HG03025 (cell line): Measurements from ENCODE around the gene SYPL1.

Experiments
- ATAC-seq: cut with Tn5 transposase; IDR thresholded peaks from one replicate; pipeline ENCODE4 v1.9.1; 2021; ENCODE audit warnings: mild to moderate bottlenecking, moderate library complexity; ENCODE audit not compliant: unreplicated experiment, low FRiP score

SYPL1 gene

DNA sequence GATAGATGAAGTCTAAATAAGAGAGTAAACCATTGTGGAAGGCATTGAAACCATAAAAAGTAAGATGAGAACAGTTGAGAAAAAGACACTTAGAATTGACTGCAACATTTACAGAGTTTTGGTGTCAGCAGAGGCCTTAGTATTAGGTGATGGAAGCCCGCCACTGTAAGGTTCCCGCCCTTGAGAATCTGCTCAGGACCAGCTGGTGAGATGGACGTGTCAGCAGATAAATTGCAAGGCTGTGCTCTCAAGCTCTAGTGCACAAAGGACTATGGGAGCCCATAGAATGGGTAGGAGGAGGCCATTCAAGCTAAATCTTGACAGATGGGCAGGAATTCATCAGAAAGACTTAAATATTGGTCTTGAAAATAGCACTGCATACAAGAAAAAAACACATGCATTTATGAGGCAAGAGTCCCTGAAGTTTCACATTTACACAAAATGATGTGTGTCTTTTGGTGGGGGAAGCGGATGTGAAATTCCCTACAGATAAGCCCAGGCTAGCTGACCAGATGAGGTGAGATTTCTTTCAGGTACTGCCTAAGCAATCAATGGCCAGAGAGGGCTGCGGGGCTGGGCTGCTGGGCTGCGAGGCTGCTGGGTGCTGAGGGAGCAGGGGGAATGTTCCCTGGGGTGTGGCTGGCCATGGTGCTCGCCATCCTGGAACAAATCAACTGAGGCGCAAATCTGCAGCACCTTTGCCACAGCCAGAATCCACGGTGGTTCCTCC is 42.5 kb downstream of the SYPL1 start:
- no peak for ATAC-seq

- ATAC-seq: no peak
Observed at GRCh38 chr7:106068986-106069385, 43.1 kb downstream of the SYPL1 start.

GRCh38 chr7:106068538-106068961 is 43.6 kb downstream of the SYPL1 start:
- ATAC-seq: no peak

DNA sequence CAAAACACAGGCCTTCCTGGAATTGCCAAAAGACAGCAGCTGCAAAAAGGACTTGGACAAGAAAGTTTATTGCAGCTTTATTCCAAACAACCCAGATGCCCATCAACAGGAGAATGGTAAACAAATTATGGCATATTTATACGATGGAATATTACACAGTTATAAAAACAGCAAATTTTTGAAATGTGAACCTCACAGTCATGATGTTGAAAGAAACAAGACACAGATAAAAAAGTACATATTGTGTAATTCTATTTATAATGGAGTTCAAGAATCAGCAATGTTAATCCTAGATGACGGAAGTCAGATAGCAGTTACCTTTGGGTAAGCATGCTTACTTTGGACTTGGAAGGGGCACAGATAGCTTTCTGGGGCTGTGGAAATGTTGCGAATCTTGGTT is 44.4 kb downstream of the SYPL1 start:
- ATAC-seq: no peak

DNA sequence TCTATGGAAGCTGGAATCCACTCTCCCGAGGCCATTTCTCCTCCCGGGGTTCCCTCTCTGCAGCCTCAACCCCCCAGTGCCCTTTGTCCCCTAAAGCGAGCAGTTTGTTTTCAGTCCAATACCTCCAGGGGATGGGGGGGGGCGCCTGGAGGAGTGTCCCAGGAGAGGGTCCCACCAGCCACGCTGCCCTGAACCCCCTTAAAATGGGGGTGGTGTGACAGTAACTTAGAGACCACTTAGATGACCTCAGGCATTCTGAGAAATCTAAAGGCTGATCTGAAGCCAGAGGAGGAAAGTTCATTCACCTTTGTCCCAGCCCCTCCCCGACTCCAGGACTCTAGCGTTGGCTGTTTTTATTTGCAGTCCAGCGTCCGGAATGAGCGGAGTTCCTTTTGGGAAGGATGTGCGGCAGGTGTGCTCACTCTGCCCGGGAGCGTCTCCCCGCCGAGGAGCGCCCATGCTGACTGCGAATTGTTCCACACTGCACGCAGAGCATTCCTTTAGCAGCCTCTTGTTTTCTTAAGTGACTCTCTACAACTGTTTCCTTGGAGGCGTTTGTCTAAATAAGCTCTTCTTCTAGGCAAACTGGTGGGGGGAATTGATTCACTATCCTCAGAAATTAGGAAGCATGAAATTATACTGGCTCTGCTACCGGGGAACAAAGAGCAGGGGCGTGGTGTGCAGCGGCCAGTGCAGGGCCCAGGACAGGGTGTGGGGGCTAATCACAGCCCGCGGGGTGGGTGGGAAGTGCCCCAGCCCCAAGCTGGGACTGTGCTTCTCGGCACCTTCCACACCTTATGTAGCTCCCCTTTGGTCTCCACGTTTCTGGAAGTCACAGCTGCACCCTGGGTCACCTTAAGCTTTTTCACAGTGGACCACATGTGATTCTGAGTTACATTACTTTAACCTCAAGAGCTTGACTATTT is 46.3 kb downstream of the SYPL1 start:
- ATAC-seq: no peak

GRCh38 chr7:106064771-106065574 is 47.1 kb downstream of the SYPL1 start:
- ATAC-seq: no peak

DNA sequence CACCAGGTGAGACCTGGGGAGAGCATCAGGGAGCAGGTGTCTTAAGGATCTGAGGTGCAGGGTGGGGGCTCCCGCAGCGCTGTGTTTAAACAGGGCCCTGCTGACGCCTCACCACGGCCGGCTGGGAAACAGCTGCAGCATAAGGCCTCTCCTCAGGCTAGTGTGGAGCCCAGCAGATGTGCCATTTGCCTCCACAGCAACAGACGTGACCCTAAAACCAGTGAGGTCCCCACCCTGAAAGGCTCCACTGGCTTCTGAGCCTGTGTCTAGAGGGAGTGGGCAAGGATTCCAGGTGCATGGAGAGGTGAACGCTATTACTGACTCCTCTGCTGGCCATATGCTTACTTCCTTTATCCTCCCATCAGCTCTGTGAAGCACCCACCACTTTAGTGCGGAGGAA is 47.8 kb downstream of the SYPL1 start:
- no peak for ATAC-seq

DNA sequence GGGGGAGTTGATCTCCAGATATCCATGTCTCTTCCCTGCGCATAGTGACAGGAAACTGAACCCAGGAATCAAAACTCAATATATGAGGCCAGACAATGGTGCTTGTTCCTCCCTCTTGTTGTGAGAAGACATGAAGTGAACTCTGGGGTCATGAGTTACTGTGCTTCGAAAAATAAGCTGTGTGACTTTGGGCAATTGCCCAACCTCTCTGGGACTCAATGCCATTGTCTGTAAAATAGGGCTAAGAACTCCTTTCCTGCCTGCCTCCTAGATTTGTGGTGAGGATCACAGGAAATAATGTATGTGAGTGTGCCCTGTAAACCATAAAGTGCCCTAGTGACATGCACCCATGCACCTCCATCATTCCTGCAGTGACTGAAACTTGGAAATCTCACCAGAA is 48.4 kb downstream of the SYPL1 start:
- ATAC-seq: no peak

DNA sequence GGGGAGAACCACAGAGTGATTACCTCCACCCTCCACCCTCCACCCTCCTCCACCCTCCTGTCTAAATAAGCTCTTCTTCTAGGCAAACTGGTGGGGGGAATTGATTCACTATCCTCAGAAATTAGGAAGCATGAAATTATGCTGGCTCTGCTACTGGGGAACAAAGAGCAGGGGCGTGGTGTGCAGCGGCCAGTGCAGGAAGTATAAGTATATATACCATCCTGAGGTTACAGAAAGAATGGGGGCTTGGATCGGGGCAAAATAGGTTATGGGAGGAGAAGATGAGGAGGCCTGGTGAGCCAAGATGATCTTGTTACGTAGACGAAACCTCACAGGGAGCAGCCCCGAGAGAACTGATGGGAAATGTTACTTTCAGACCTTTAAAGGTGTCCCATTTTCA is 49.1 kb downstream of the SYPL1 start:
- no peak for ATAC-seq

DNA sequence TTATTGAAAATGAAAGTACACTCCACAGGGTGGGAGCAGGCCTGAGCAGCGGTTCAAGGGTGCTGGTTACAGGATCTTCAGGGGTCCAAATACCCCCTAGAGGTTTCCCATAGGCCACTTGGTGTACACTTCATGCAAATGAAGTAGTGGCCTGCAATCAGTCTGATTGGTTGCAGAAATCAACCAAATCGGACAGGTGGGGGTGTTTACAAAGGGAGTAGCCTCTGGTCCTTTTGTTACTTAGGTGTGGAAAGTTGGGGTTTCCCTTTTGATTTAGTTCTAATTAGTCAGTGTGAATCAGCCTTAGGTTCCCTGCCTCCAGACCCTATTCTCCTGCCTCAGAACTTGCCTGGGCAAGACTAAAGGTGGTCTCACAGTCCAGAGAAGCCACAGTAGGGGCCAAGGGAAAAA is 49.6 kb downstream of the SYPL1 start:
- no peak for ATAC-seq

DNA sequence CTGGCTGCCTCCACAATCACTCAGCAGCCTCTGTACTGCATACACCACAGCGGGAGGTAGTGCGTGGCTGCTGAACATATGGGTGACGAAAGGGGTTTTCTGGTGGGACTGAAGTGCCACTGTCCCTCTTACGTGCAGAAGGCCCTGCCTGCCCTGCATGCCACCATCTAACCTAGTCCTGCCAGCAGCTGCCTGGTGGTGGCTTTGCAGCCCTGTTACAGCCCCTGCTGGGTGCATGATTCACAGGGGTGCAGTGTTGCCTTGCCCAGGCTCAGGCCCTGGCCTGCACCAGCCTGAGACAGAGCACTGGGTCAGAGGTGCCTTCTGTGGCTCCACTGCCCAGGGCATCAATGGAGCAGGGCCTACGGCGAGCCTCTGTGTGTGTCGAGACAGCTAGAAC is 50.1 kb downstream of the SYPL1 start:
- no peak for ATAC-seq

- ATAC-seq: peak; percentile 34
Observed at GRCh38 chr7:106061301-106061979, 50.7 kb downstream of the SYPL1 start.

DNA sequence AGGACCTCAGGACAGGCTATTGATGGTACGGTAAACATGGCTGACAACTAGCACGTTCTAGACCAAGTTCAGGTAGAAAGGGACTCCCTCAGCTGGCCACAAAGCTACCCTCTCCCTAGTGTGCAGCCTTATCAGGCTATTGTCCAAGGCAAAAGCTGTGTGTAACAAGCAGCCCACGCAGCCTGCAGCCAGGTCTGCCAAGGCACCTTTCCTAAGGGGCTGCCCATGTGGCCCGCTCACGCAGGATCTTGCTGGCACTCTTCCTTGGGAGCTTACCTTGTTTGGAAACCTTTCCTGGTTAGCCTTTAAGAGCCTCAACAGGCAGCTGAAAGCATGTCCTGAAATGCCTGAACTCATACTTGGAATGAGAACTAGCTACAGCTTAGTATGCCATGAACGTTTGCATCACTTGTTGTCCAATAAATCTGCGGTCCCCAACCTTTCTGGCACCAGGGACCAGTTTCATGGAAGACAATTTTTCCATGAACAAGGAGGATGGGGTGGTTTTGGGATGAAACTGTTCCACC is 51.7 kb downstream of the SYPL1 start:
- ATAC-seq: no peak

- ATAC-seq: no peak
Observed at GRCh38 chr7:106059556-106059955, 52.6 kb downstream of the SYPL1 start.

- ATAC-seq: no peak
Observed at GRCh38 chr7:106058928-106059324, 53.2 kb downstream of the SYPL1 start.

DNA sequence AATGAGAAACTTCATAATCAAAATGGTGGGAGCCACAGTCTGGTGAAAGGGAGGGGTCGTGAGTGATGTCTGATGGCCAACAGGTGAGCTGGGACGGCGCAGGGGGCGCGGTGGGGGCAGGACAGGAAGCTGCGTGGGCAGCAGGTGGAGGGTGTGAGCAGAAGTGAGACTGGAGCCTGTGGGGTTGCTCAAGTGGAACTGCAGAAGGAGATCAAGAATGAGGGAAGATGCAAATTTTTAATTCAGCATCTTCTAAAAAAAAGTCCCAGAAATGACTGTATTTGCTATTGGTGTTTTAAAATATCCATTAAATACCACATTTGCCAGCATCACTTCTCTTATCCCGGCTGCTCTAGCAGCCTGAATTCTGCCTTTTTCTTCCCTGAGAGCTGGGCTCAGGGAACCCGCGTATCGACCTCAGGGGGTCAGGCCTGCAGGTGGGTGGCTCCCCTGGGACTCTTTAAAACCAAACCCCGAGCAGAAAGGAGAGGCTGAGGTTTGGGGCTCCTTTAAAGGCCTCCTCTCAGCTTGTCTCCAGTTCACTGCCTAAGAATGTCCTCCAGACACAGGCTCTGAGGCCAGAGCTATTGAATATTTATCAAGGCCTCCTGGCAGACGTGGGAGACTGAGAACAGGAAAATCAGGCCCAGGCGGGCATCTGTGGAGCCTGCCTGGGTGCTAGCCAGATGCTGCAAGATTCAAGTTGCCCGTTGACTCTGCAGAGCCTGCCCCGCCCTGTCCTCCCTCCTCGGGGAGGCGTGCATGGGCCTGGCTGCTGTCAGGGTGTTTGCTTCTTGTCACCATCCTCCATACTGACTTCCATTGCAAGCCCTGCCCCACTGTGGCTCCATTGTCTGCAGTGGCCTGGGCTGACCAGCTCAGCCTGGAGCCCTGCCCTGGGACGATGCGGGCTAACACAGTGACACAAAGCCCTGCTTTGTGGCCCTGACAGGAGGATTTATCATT is 53.9 kb downstream of the SYPL1 start:
- ATAC-seq: peak; percentile 62

DNA sequence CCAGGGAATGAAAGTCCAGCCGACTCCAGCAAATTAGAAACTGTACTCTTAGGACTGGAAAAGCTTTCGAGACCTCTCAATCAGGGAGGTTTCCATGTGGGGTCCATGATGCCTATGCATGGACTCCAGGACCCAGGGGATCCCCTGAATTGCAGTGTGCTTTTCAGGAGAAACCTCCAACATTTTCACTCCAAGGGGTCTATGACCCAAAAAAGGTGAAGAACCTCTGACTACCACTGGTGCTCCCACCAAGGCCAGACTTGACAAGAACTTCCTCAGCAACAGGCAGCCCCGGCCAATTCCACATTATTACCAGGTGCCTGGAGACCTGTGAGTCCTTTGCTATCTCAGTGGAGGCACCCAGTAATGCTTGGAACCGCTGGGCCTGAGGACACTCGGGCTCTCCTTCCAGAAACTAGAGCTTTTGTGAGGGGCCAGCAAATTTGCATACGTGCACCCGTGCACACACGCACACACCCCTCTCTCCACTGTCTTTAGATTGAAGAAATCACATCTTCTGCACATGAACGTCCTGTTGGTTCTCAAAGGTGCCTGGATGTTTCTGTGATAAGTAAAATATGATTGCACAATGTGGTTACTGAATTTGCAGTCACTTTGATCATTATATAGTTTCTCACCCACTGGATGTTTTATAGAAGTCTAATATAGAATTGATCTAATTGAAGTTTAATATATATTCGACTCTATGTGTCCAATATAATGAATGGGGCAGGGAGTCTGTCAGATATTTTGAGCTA is 54.7 kb downstream of the SYPL1 start:
- ATAC-seq: no peak

DNA sequence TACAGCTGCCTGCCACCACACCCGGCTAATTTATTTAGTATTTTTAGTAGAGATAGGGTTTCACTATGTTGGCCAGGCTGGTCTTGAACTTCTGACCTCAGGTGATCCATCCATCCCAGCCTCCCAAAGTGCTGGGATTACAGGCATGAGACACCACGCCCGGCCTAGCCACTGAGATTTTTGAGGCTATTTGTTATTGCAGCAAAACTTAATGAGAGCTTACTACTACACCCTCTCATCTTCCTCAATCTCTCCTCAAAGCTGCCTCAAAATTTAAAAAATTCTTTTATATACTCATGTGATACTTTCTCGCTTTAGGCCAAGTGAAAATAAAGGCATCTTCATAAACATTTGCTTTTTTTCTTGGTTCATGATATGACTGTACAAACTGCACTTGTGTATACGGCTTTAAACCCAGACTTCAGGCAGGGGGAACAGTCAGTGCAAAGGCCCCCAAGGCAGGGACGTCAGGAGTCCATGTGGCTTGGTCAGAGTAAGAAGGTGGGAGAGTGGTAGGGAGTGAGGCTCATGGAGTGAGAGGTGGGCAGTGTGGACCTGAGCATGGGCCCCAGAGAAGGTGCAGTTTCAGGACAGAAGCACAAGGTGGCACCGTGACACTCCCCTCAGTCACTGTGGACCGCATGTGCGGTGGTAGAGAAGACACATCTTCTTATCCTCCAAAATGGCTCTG is 55.5 kb downstream of the SYPL1 start:
- peak; percentile 35 for ATAC-seq
